22Rv1 (cell line): ENCODE data around the gene PTGES2.

ENCODE experiments used
- ZFX ChIP-seq: fragments of 450-650 bp; IDR thresholded peaks from 2 replicates; pipeline ENCODE4 v1.6.1; 2017; ENCODE audit warnings: antibody characterized with exemption, borderline replicate concordance
- TF ChIP-seq, protein P1 (sequence below): fragments of 450-650 bp; IDR thresholded peaks from 2 replicates; pipeline ENCODE4 v1.5.1; 2017; ENCODE audit warnings: mild to moderate bottlenecking

DNA sequence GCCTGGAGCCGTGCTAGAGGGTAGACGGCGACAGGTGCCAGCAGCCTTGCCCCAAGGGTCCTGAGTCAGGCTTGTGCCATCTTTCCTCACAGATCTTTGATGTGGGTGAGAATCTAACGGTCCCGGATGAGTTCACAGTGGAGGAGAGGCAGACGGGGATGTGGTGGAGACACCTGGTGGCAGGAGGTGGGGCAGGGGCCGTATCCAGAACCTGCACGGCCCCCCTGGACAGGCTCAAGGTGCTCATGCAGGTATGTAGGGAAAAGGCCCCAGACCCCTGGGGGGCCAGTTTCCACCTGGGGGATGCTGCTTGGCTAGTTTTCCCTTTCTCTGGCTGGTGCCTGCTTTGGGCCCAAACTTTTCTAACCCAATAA is 24.0 kb downstream of the PTGES2 start:
- TF ChIP-seq, protein P1, sequence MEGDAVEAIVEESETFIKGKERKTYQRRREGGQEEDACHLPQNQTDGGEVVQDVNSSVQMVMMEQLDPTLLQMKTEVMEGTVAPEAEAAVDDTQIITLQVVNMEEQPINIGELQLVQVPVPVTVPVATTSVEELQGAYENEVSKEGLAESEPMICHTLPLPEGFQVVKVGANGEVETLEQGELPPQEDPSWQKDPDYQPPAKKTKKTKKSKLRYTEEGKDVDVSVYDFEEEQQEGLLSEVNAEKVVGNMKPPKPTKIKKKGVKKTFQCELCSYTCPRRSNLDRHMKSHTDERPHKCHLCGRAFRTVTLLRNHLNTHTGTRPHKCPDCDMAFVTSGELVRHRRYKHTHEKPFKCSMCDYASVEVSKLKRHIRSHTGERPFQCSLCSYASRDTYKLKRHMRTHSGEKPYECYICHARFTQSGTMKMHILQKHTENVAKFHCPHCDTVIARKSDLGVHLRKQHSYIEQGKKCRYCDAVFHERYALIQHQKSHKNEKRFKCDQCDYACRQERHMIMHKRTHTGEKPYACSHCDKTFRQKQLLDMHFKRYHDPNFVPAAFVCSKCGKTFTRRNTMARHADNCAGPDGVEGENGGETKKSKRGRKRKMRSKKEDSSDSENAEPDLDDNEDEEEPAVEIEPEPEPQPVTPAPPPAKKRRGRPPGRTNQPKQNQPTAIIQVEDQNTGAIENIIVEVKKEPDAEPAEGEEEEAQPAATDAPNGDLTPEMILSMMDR, result peak; percentile 26; the same call in 1 of the 2 replicates
- no peak for TF ChIP-seq ZFX
